ENCODE results near the gene TPM1. TPM values are rescaled to one million over a fixed set of nuclear protein-coding genes. Genes with fewer than 3 reads are reported as not detected.
"Not testable (repeated sequence)": the region's sequence is repeated elsewhere in the genome, so short reads cannot be mapped to it uniquely, and the experiment has no call there.

TPM1 gene
- polyA plus RNA-seq, 4 donors = 454 to 494 (median 473) TPM

DNA sequence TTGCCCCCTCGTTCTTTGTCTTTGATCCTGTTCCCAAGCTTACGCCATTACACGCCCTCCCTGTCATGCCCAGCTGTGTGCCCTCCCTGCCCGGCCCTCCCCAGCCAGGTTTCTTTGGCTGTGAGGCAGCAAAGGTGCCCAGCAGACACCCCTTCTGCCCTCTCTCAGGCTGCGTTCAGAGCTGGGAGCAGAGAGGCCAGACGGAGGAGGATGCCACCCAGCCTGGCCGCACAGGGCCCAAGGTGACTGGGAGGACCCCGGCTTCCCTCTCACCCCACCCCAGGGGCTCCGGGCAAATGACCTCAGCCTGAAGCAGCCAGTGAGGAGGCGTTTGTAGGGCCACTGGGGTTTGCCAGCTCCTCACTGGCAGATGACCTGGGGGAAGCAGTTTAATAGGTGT lies 48.3 kb downstream of the TPM1 start:
- no peak for DNase-seq (ENCODE audit: low read depth in 4 of 4, low spot score in 3 of 4)

DNA sequence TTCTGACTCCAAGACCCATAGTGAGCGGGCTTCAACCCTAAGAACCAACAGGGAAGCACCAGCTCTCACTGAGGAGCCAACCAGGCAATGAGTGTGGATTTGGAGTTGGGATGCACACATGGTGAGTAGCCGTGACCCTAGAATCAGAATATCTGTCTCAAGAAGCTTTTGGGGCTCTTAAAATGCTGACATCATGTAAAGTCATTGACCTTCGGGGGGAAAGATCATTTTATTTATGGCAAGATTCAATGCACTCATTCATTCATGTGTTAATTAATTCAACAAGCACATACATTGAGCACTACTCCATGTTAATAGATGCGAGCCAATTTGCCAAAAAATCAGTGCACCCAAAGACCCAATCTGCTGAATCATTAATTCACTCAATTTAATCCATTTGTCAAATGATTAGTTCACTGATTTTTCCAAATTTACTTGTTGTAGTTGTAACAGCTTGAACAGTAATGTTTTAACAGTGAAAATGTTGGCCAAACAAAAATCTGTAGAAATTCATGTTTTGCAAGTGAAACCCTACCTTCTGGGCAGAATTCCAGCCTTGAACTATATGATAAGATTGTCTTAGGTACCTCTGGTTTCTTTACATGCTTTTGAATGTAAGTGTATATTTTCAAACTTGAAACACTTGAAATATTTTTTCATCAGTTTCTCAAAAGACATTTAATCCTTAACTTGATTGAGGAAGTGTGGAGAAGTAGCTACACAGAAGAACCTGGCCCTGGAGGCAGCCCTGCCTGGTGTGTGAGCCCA lies 49.3 kb downstream of the TPM1 start:
- no peak for DNase-seq (ENCODE audit: low read depth in 4 of 4, low spot score in 3 of 4)

DNA sequence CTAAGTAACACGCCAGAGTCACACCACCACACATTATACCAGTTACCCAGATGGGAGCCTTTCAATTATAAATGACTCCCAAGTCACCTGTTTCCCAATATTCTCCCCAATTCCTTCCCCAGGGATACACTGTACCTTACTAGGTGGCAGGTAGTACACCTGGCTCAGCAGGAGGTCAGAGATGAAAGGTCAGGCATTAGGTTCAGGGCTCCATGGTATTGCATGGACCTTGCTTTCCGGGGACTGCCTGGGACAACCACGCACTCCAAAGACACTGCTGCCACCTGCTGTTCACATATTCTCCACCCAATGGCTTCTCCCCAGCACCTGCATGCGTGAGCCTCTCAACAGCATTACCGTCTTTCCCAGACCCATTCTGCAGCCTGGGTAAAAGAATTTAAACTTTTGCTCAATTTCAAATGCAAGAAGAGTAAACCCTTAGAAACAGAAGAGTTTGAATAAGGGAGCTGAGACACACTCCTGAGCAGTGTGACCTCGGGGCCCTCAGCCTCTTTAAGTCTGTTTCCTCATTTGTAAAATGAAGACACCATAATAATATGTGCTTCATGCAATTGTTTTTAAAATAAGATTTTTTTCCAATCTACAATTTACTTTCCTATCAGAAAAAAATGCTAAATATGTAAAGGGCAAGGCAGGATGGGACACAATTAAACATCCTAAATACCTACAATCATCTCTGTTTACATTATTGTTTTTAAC lies 51.1 kb downstream of the TPM1 start:
- peak; percentile 63 to 69 (median 66) for DNase-seq (ENCODE audit: low read depth in 4 of 4, low spot score in 3 of 4)

DNA sequence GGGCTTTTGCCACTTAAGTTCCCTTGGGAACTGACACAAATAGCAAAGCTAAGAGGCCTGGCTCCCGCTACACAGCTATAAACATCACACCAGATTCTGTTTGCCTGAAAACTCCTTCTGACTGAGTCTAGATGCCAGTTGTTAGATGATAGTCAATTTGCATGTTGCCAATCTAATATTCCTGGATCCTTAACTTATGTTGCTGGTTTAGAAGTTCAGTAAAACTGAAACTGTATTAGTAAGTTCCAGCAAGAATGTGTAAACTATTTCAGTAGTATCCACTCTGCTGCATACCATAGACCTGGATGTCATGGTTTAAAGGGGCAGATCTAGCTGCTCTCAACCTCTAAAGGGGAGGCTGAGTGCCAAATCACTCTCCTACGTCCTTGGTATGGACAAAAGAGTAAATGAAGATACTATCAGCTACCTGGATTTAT lies 52.0 kb downstream of the TPM1 start:
- DNase-seq (ENCODE audit: low read depth in 4 of 4, low spot score in 3 of 4) = no peak

DNA sequence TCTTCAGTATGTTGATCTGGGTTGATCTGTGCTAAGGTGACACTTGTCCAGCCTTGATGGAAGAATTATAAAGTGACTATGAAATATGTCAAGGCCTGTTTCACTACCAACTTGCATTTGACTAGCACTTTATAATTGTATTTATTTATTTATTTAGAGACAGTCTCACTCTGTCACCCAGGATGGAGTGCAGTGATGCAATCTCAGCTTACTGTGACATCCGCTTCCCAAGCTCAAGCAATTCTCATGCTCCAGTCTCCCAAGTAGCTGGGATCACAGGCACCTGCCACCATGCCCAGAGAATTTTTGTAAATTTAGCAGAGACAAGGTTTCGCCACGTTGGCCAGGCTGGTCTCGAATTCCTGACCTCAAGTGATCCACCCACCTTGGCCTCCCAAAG lies 53.6 kb downstream of the TPM1 start:
- no peak for DNase-seq (ENCODE audit: low read depth in 4 of 4, low spot score in 3 of 4)

DNA sequence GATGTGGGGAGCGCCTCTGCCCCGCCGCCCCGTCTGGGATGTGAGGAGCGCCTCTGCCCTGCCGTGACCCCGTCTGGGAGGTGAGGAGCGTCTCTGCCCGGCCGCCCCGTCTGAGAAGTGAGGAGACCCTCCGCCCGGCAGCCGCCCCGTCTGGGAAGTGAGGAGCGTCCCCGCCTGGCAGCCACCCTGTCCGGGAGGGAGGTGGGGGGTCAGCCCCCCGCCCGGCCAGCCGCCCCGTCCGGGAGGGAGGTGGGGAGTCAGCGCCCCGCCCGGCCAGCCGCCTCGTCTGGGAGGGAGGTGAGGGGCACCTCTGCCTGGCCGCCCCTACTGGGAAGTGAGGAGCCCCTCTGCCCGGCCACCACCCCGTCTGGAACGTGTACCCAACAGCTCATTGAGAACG lies 56.4 kb downstream of the TPM1 start:
- not testable (repeated sequence) for DNase-seq (ENCODE audit: low read depth in 4 of 4, low spot score in 3 of 4)

DNA sequence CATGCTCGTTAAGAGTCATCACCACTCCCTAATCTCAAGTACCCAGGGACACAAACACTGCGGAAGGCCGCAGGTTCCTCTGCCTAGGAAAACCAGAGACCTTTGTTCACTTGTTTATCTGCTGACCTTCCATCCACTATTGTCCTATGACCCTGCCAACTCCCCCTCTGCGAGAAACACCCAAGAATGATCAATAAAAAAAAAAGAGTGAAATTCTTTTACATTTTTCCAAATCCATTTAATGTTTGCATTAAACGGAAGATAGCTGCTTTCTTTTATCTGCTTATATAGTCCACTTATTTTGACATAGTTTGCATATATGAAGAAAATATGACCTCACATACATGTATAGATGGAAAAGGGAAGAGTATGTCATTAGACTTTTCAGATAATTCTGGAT lies 57.0 kb downstream of the TPM1 start:
- DNase-seq (ENCODE audit: low read depth in 4 of 4, low spot score in 3 of 4) = not testable (repeated sequence)

DNA sequence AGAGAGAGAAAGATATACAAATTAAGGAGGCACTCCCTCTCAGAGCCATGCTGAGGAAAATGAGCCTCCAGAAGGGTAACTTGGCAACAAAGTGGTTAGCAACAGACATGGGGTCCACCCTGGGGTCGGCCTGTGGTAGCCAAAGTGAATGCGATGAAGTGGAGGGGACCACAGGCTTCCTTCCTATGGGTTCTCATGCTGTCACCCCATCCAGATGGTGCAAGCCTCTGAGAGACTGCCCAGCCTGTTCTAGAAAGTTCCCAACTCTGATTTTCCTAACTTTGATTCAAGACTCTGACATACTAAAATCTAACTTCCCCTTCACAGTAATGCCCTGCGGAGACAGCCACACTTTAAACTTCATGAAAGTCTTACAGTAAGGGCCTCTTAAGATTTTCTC lies 60.9 kb downstream of the TPM1 start:
- DNase-seq (ENCODE audit: low read depth in 4 of 4, low spot score in 3 of 4) = no peak

DNA sequence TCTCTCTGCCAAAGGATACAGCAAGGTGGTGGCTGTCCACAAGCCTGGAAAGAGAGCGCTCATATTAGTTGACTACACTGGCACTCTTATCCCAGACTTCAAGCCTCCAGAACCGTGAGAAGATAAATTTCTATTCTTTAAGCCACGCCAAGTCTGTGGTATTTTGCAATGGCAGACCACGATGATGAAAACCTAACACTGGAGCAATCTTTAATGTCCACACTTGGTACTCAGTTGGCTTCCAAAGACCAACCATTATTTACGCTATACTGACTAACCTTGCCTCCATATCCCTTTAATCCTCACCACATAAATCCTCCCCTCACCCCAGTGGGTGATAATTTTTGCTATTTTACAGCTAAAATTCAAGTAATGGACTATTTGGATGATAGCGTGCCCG lies 62.2 kb downstream of the TPM1 start:
- no peak for DNase-seq (ENCODE audit: low read depth in 4 of 4, low spot score in 3 of 4)

DNA sequence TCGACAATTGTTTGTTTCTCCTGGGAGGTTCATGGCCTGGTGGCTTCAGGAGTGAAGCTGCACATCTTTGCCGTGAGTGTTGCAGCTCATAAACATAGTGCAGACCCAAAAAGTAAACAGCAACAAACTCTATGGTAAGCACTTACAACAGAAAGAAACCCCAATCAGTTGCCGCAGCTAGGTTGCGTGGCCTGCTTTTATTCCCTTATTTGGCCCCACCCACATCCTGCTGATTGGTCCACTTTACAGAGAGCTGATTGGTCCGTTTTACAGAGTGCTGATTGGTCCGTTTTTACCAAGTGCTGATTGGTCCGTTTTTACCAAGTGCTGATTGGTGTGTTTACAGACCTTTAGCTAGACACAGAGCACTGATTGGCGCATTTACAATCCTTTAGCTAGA lies 62.8 kb downstream of the TPM1 start:
- DNase-seq (ENCODE audit: low read depth in 4 of 4, low spot score in 3 of 4) = not testable (repeated sequence)

DNA sequence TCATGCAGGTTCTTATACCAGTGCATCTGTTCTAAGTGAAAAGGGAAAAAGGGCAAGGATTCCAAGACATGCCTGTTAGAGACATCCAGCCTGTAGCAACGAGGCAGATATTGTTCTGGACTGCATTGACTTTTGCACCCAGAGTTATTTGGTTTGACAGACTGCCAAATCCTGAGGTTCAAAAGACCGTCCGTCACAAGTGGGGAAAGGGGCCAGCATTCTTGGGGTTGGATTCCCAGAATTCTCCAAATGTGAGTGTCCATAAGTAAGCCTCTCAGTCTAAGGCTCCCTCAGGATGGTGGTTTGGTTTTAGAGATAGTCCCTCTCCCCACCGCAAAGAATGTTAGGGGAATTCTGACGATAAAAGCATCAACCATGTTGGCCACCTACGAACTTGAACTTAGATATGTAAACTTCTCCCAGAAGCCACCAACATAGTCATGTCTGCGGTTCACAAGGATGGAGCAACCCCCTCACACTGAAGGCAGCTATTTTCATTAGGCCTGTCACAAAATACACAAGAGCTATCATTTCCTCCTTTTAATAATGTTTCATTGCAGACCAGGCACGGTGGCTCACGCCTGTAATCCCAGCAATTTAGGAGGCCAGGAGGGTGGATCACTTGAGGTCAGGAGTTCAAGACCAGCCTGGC lies 65.5 kb downstream of the TPM1 start:
- DNase-seq (ENCODE audit: low read depth in 4 of 4, low spot score in 3 of 4) = no peak

DNA sequence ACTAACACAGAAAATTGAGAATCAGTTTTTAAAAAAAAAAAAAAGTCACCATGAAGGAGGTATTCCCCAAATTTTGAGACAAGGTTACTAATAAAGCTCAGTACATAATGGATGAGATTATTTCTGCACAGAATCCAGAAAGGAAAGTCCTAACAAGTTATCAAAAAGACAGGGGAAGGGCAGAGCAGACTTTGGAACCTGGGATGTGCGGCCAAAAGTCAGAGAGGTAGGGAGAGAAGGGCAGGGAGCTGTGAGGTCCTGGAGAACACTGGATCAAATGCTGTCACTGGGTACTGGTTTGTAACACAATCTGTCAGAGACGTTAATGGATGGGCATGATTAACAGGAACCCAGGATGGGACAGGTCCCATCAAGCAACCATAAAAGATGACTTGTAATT lies 67.0 kb downstream of the TPM1 start:
- DNase-seq (ENCODE audit: low read depth in 4 of 4, low spot score in 3 of 4) = no peak

DNA sequence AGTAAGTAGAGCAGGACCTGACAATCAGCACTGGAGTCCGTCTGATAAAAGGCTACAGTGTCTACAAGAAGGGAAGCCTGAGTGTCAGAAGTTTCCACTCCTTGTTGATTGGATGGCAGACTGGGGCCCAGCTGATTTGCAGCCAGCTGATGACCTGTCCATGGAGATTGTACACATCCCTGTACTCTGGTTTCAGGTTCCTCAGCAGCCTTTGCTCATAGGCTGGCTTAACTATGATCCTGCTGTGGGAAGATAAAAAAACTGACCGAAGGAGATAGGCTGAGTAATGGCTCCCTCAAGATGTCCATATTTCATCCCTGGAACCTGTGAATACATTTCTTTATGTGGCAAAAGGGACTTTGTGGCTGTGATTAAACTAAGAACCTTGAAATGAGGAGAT lies 67.4 kb downstream of the TPM1 start:
- DNase-seq (ENCODE audit: low read depth in 4 of 4, low spot score in 3 of 4) = no peak

DNA sequence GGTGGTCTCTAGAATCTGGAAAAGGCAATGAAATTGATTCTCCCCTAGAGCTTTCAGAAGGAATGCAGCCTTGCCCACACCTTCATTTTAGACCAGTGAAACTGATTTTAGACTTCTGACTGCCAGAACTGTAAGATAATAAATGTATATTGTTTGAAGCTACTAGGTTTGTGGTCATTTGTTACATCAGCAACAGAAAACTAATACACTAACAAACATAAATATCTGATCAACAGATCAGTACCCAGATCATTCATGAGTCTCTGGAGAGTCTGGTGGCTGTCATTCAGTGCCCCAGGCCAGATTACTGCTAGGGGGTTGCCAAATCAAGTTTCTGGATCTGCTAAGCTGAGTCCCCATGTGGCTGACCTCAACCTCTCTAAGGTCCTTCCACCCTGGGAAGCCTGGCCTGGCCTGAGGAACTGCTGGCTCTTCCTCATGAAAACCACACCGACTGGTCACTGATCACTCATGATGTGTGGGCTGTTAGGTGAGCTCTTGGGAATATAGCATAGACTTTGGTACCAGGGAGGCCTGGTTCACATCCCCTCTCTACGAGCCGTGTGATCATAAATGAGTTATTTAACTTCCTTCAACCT lies 68.0 kb downstream of the TPM1 start:
- no peak for DNase-seq (ENCODE audit: low read depth in 4 of 4, low spot score in 3 of 4)

DNA sequence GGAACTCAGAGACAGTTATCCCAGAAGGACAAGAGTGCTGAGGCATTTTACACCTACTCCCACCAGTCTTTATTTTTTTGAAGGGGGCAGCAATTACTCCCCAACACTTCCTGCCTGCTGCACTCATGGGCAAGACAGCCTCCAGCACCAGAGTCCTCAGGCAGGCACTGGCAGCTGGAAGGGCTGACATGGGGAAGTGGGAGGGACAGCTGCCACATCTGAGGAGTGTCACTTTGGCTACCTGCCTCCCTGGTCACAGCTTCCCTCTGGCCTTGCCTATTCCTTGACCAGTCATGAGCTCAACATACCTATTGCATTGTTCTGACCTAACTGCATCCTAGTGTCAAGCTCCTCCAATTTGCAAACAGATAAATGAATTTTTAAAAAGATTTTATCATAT lies 68.9 kb downstream of the TPM1 start:
- DNase-seq (ENCODE audit: low read depth in 4 of 4, low spot score in 3 of 4) = no peak

DNA sequence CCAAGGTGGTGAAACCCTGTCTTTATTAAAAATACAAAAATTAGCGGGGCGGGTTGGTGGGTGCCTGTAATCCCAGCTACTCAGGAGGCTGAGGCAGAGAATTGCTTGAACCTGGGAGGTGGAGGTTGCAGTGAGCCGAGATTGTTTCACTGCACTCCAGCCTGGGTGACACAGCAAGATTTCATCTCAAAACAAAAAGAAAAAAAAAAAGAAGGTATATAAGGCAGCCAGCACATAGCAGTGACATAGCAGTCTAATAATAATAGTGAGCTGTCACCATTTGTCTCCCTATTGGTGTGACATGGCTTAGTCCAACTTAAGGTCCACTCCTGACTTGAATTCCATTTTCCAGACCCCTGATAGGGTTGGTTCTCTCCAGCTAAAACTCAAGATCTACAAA lies 70.3 kb downstream of the TPM1 start:
- DNase-seq (ENCODE audit: low read depth in 4 of 4, low spot score in 3 of 4) = no peak

DNA sequence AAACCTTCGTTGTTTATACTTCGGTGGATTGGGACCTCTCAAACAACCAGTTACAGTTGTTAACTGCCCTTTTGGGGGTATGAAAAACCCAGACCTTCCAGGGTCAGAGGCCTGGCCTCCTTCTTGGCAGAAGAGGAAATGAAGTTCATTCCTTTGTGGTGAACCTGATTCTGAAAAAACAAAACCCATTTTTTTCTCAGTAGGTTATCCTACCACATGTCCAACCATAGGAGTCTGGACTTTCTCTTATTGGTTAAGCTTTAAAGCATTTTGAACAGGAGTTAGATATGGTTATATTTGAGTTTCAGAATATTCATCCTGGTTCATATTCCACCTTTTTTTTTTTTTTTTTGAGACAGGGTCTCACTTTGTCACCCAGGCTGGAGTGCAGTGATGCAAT lies 71.9 kb downstream of the TPM1 start:
- no peak for DNase-seq (ENCODE audit: low read depth in 4 of 4, low spot score in 3 of 4)
